H9 (cell line): ENCODE measurements around the gene BLACAT1. TPM values are rescaled to one million over a fixed set of nuclear protein-coding genes. Genes with fewer than 3 reads are reported as not detected.

Experiments
- DNase-seq: peaks from one replicate; pipeline ENCODE4 v3.0.0-alpha.2; 2017
- H2AFZ ChIP-seq: one replicate; pipeline ENCODE4 v1.6.1; 2013; ENCODE audit warnings: mild to moderate bottlenecking, low read length, control low read depth, moderate library complexity
- H2AK5ac ChIP-seq: 2 replicates; pipeline ENCODE4 v1.6.1; 2013; ENCODE audit warnings: low read length, control low read depth, mixed read lengths; ENCODE audit not compliant: insufficient read length
- H2BK120ac ChIP-seq: one replicate; pipeline ENCODE4 v1.6.1; 2013; ENCODE audit warnings: low read depth, mild to moderate bottlenecking, low read length, control low read depth, inconsistent platforms; ENCODE audit not compliant: poor library complexity, severe bottlenecking
- H2BK12ac ChIP-seq: 2 replicates; pipeline ENCODE4 v1.6.1; 2013; ENCODE audit warnings: low read length, control low read depth, mixed read lengths, low read depth; ENCODE audit not compliant: insufficient read length
- H2BK15ac ChIP-seq: 2 replicates; pipeline ENCODE4 v1.6.1; 2013; ENCODE audit warnings: low read depth, low read length, control low read depth
- H2BK20ac ChIP-seq: one replicate; pipeline ENCODE4 v1.6.1; 2013; ENCODE audit warnings: low read depth, mild to moderate bottlenecking, low read length, control low read depth, inconsistent platforms; ENCODE audit not compliant: poor library complexity, severe bottlenecking
- H2BK5ac ChIP-seq: 2 replicates; pipeline ENCODE4 v1.6.1; 2013; ENCODE audit warnings: low read length, control low read depth, mixed read lengths; ENCODE audit not compliant: insufficient read length
- H3K14ac ChIP-seq: 2 replicates; pipeline ENCODE4 v1.6.1; 2013; ENCODE audit warnings: low read length, control low read depth; ENCODE audit not compliant: insufficient read depth
- H3K18ac ChIP-seq: 2 replicates; pipeline ENCODE4 v1.6.1; 2013; ENCODE audit warnings: low read depth, mild to moderate bottlenecking, mixed read lengths, low read length, control low read depth; ENCODE audit not compliant: insufficient read length
- H3K23ac ChIP-seq: 2 replicates; pipeline ENCODE4 v1.6.1; 2013; ENCODE audit warnings: low read length, control low read depth, mixed read lengths, low read depth; ENCODE audit not compliant: insufficient read length
- H3K23me2 ChIP-seq: 2 replicates; pipeline ENCODE4 v1.6.1; 2013; ENCODE audit warnings: low read depth, mild to moderate bottlenecking, mixed read lengths, low read length, control low read depth; ENCODE audit not compliant: insufficient read length, poor library complexity, severe bottlenecking
- H3K27ac ChIP-seq: 2 replicates; pipeline ENCODE4 v1.5.1; 2013; ENCODE audit warnings: low read length, control low read depth, mixed read lengths, low read depth; ENCODE audit not compliant: insufficient read length
- H3K27me3 ChIP-seq: 2 replicates; pipeline ENCODE4 v1.6.1; 2013; ENCODE audit warnings: low read length, control low read depth, inconsistent platforms; ENCODE audit not compliant: insufficient read depth
- H3K4ac ChIP-seq: 2 replicates; pipeline ENCODE4 v1.6.1; 2013; ENCODE audit warnings: low read depth, mild to moderate bottlenecking, control low read depth, inconsistent platforms, low read length, moderate library complexity
- H3K4me1 ChIP-seq: 2 replicates; pipeline ENCODE4 v1.6.1; 2013; ENCODE audit warnings: low read length, control low read depth, inconsistent platforms; ENCODE audit not compliant: insufficient read depth
- H3K4me2 ChIP-seq: 2 replicates; pipeline ENCODE4 v1.6.1; 2013; ENCODE audit warnings: low read length, control low read depth, mixed read lengths; ENCODE audit not compliant: insufficient read length, insufficient read depth
- H3K56ac ChIP-seq: 2 replicates; pipeline ENCODE4 v1.6.1; 2013; ENCODE audit warnings: low read depth, mild to moderate bottlenecking, mixed read lengths, low read length, control low read depth; ENCODE audit not compliant: insufficient read length
- H3K79me1 ChIP-seq: 2 replicates; pipeline ENCODE4 v1.6.1; 2013; ENCODE audit warnings: low read depth, mild to moderate bottlenecking, moderate library complexity, low read length, control low read depth, inconsistent platforms; ENCODE audit not compliant: insufficient read depth, poor library complexity, severe bottlenecking
- H3K79me2 ChIP-seq: 2 replicates; pipeline ENCODE4 v1.6.1; 2013; ENCODE audit warnings: low read length, control low read depth, inconsistent platforms; ENCODE audit not compliant: insufficient read depth
- H3K9ac ChIP-seq: 2 replicates; pipeline ENCODE4 v1.6.1; 2013; ENCODE audit warnings: low read length, control low read depth, mixed read lengths; ENCODE audit not compliant: insufficient read length; ENCODE audit errors: extremely low read depth
- H3K9me3 ChIP-seq: one replicate; pipeline ENCODE4 v1.6.1; 2013; ENCODE audit warnings: low read depth, low read length, inconsistent platforms; ENCODE audit not compliant: control insufficient read depth
- H3T11ph ChIP-seq: one replicate; pipeline ENCODE4 v1.6.1; 2013; ENCODE audit warnings: mild to moderate bottlenecking, low read length, control low read depth, inconsistent platforms
- H4K20me1 ChIP-seq: one replicate; pipeline ENCODE4 v1.6.1; 2013; ENCODE audit not compliant: control insufficient read depth, insufficient read length, insufficient read depth
- H4K5ac ChIP-seq: 2 replicates; pipeline ENCODE4 v1.6.1; 2013; ENCODE audit warnings: low read depth, mild to moderate bottlenecking, mixed read lengths, low read length, control low read depth; ENCODE audit not compliant: insufficient read length
- H4K8ac ChIP-seq: replicated peaks from 2 replicates; pipeline ENCODE4 v1.6.1; 2013; ENCODE audit warnings: low read length, control low read depth, mixed read lengths, low read depth; ENCODE audit not compliant: insufficient read length
- H4K91ac ChIP-seq: 2 replicates; pipeline ENCODE4 v1.6.1; 2013; ENCODE audit warnings: low read depth, mild to moderate bottlenecking, moderate library complexity, mixed read lengths, low read length, control low read depth; ENCODE audit not compliant: insufficient read length
- H3K27ac Mint-ChIP-seq, 3 experiments: 2 replicates in 2 of 3; 3 replicates in 1 of 3; pipeline ENCODE4 v1.8.0; 2020 to 2021; ENCODE audit warnings: mixed read lengths in 3 of 3, mild to moderate bottlenecking in 1 of 3, moderate library complexity in 1 of 3
- H3K27me3 Mint-ChIP-seq: 2 replicates; pipeline ENCODE4 v1.8.0; 2021; ENCODE audit warnings: low read depth, mild to moderate bottlenecking, moderate library complexity, mixed read lengths
- H3K36me3 Mint-ChIP-seq, 3 experiments: 2 replicates in 2 of 3; 3 replicates in 1 of 3; pipeline ENCODE4 v1.8.0; 2020 to 2021; ENCODE audit warnings: low read depth in 3 of 3, mixed read lengths in 3 of 3; ENCODE audit not compliant: insufficient read depth in 1 of 3
- H3K4me1 Mint-ChIP-seq, 2 experiments: 2 replicates each; pipeline ENCODE4 v1.8.0; 2020; ENCODE audit warnings: mixed read lengths in 2 of 2
- H3K4me3 Mint-ChIP-seq, 2 experiments: 2 replicates in 1 of 2; 3 replicates in 1 of 2; pipeline ENCODE4 v1.8.0; 2020 to 2021; ENCODE audit warnings: mild to moderate bottlenecking in 2 of 2, mixed read lengths in 2 of 2, moderate library complexity in 1 of 2
- H3K9me3 Mint-ChIP-seq, 2 experiments: 2 replicates in 1 of 2; 3 replicates in 1 of 2; pipeline ENCODE4 v1.8.0; 2020; ENCODE audit warnings: mild to moderate bottlenecking in 2 of 2, mixed read lengths in 2 of 2, moderate library complexity in 1 of 2
- WGBS: extraction: QIAGEN DNeasy Blood & Tissue Kit; methylation state at CpG from one replicate; pipeline ENCODE4 v1.1.7; 2013; ENCODE audit warnings: missing lambda C conversion rate, low lambda C conversion rate, mixed read lengths; ENCODE audit not compliant: insufficient read length; ENCODE audit errors: extremely low coverage; 5-methylcytosine and 5-hydroxymethylcytosine counted together
- total RNA-seq: library from RNA; stranded (reverse); gene quantifications from 2 replicates; pipeline ENCODE4 v1.2.1, GENCODE V29; 2021
- TF ChIP-seq, protein P1 (sequence below): fragments of 200-600 bp; sonication (generic); conservative IDR thresholded peaks from 3 replicates; pipeline ENCODE4 v1.8.0; 2021; ENCODE audit warnings: antibody characterized with exemption, mild to moderate bottlenecking

Gene BLACAT1
- total RNA-seq, 1 experiment from 2014 or later = 4.0 TPM

DNA sequence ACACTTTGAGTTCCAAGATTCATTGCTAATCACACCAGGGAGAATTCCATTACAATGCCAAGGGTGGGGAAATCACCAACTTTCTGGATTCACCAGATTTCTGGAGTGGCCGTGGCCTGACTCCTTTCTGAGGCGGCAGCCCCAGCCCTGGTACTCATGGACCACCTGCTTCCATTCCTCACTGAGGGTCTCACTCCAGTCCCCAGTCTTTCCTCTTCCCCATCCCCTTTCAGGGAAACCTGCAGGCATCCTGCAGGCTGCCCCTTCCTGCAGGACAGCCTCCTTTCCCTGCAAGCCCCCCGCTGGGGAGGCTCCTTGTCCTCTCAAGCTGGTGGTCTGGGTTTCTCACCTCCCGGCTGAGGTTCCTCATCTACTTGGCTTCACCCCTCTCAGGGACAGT lies 35.9 kb upstream of the BLACAT1 start:
- Histone ChIP-seq H3K4ac (no peak overlapping the region), H2BK5ac (no peak overlapping the region), H3K79me1 (no peaks in the 10 kb centered on the region), H3K4me1 (peaks cover 4% of the 10 kb centered on the region; the same call in 1 of the 2 replicates), H3K79me2 (no peaks in the 10 kb centered on the region), H3T11ph (no peak overlapping the region), H4K5ac (no peak overlapping the region), H3K9me3 (no peaks in the 10 kb centered on the region), H2BK15ac (no peak overlapping the region), H3K18ac (no peak overlapping the region), H4K91ac (no peak overlapping the region), H4K20me1 (no peaks in the 10 kb centered on the region), H2AFZ (no peak overlapping the region), H3K23ac (no peak overlapping the region), H2BK20ac (no peak overlapping the region), H3K9ac (no peak overlapping the region), H4K8ac (no peak overlapping the region), H2BK12ac (no peak overlapping the region), H3K27ac (no peak overlapping the region), H2BK120ac (no peak overlapping the region), H3K56ac (no peak overlapping the region), H2AK5ac (no peak overlapping the region), H3K23me2 (no peaks in the 10 kb centered on the region), H3K27me3 (no peaks in the 10 kb centered on the region; the same call in 1 of the 2 replicates), H3K14ac (no peak overlapping the region), H3K4me2 (no peak overlapping the region)
- Mint-ChIP-seq H3K36me3 (no peaks in the 10 kb centered on the region), H3K27ac (peak overlapping the region in 1 of 3 experiments; percentile 94; a peak in 1 of 7 replicates), H3K4me3 (no peak overlapping the region), H3K9me3 (no peaks in the 10 kb centered on the region; a peak in 2 of 5 replicates), H3K27me3 (peaks cover 18% of the 10 kb centered on the region), H3K4me1 (peaks cover 38 to 50% of the 10 kb centered on the region in 2 experiments)
- WGBS = no CpG with 5 or more reads among the region's 4 CpGs
- TF ChIP-seq, protein P1, sequence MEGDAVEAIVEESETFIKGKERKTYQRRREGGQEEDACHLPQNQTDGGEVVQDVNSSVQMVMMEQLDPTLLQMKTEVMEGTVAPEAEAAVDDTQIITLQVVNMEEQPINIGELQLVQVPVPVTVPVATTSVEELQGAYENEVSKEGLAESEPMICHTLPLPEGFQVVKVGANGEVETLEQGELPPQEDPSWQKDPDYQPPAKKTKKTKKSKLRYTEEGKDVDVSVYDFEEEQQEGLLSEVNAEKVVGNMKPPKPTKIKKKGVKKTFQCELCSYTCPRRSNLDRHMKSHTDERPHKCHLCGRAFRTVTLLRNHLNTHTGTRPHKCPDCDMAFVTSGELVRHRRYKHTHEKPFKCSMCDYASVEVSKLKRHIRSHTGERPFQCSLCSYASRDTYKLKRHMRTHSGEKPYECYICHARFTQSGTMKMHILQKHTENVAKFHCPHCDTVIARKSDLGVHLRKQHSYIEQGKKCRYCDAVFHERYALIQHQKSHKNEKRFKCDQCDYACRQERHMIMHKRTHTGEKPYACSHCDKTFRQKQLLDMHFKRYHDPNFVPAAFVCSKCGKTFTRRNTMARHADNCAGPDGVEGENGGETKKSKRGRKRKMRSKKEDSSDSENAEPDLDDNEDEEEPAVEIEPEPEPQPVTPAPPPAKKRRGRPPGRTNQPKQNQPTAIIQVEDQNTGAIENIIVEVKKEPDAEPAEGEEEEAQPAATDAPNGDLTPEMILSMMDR = no peak
- no peak for DNase-seq
